Esophagus muscularis mucosa (tissue), 4 donors: ENCODE measurements around the gene ENOX1. TPM values are rescaled to one million over a fixed set of nuclear protein-coding genes. Genes with fewer than 3 reads are reported as not detected.

Source experiments
- DNase-seq: peaks from one replicate; pipeline ENCODE4 v3.0.0-alpha.2; 2017; ENCODE audit errors: extremely low spot score
- H3K27ac ChIP-seq, 4 donors: fragments of 200-600 bp; sonication (generic); replicated peaks in 1 of 4; 1 replicate in 3 of 4; 2 replicates in 1 of 4; pipeline ENCODE4 v1.5.1; 2016 to 2019; ENCODE audit warnings: mild to moderate bottlenecking in 1 of 4
- H3K27me3 ChIP-seq, 4 donors: fragments of 200-600 bp; sonication (generic); one replicate each; pipeline versions ENCODE4 v1.5.1 to v1.6.0; 2016 to 2019
- H3K36me3 ChIP-seq, 4 donors: fragments of 200-600 bp; sonication (generic); one replicate each; pipeline ENCODE4 v1.5.1; 2016 to 2019
- H3K4me1 ChIP-seq, 4 donors: fragments of 200-600 bp; sonication (generic); one replicate each; pipeline ENCODE4 v1.5.1; 2016 to 2019
- H3K4me3 ChIP-seq, 4 donors: fragments of 200-600 bp; sonication (generic); 1 replicate in 2 of 4; 2 replicates in 2 of 4; pipeline ENCODE4 v1.5.1; 2016 to 2019; ENCODE audit warnings: mild to moderate bottlenecking in 4 of 4, moderate library complexity in 1 of 4
- H3K9me3 ChIP-seq, 4 donors: fragments of 200-600 bp; sonication (generic); 1 replicate in 3 of 4; 2 replicates in 1 of 4; pipeline ENCODE4 v1.5.1; 2016 to 2019
- CTCF ChIP-seq, 3 experiments: fragments of 200-600 bp in 2 of 3; fragments of 450-650 bp in 1 of 3; sonication (generic) in 2 of 3; IDR thresholded peaks; one replicate each; pipeline ENCODE4 v1.5.1; 2017 to 2019; ENCODE audit warnings: antibody characterized with exemption in 3 of 3, mild to moderate bottlenecking in 2 of 3, moderate library complexity in 1 of 3
- EP300 ChIP-seq: sonication (generic); formaldehyde crosslinking; IDR thresholded peaks from one replicate; pipeline ENCODE4 v1.6.1; 2017; ENCODE audit warnings: antibody characterized with exemption
- POLR2A ChIP-seq: fragments of 450-650 bp; IDR thresholded peaks from one replicate; pipeline ENCODE4 v1.6.1; 2017; ENCODE audit warnings: antibody characterized with exemption, moderate library complexity, mild to moderate bottlenecking, low read depth
- POLR2AphosphoS5 ChIP-seq, 2 donors: sonication (generic); formaldehyde crosslinking; IDR thresholded peaks; one replicate each; pipeline ENCODE4 v1.6.1; 2017; ENCODE audit warnings: antibody characterized with exemption in 2 of 2
- WGBS: methylation state at CpG from one replicate; pipeline ENCODE4 v1.1.5; 2018; 5-methylcytosine and 5-hydroxymethylcytosine counted together
- intact Hi-C: fragments of 100-400 bp; cut with DNase I; formaldehyde crosslinking; loops from one replicate; pipeline ENCODE4 v1.15.1; 2023
- total RNA-seq, 4 donors: library from RNA; depleted of rRNA; stranded (reverse); fragments of >200 nt; gene quantifications; one replicate each; pipeline versions ENCODE4 v1.1.0 to v1.2.1, GENCODE V29; 2016

ENOX1 gene
- total RNA-seq, 4 donors from 2014 or later, result 9.3 to 14.1 (median 12.4) TPM

- Histone ChIP-seq H3K4me1 (peaks cover 28 to 60% (median 56%) of the 10 kb centered on the region in 4 donors), H3K36me3 (no peaks in the 10 kb centered on the region), H3K27me3 (peaks cover 0 to 4% (median 0%) of the 10 kb centered on the region in 4 donors), H3K27ac (peak overlapping the region; percentile 4 to 96 (median 91)), H3K9me3 (no peaks in the 10 kb centered on the region), H3K4me3 (no peak overlapping the region)
- no peak for TF ChIP-seq POLR2A
- TF ChIP-seq CTCF (IDR thresholded peaks at IDR 0.05), result peak in 1 of 3 experiments; percentile 5
- WGBS, result 72% methylated on average over 2 of the region's 2 CpGs
- intact Hi-C loops, result loop anchor here (10.0 kb wide), 1 partner anchor 519 kb away; no protein-coding TSS in a partner anchor
- no peak for DNase-seq
Observed at GRCh38 chr13:43783820-43784219, 3.0 kb downstream of the ENOX1 start.

DNA sequence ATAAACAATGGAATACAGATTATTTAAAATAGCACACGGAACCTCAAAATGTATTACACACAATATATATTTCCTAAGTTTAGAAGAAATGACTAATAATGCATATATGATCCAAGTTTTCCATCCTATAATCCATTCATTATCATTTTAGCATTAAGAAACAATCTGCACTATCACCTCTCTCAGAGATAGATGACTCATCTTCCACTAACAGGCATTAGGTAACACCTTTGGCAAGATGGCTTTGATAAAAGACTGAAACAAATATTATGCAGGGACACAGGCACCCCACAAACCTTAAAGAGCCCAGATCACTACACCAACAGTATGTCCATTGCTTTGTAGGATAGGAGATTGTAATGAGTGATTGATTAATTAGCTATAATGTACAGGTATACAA lies 4.1 kb downstream of the ENOX1 start:
- Histone ChIP-seq H3K36me3 (no peaks in the 10 kb centered on the region), H3K27me3 (peaks cover 0 to 4% (median 0%) of the 10 kb centered on the region in 4 donors), H3K4me1 (peaks cover 28 to 54% (median 49%) of the 10 kb centered on the region in 4 donors), H3K27ac (peak overlapping the region in 3 of 4 donors; percentile 50 to 96 (median 92)), H3K4me3 (no peak overlapping the region), H3K9me3 (no peaks in the 10 kb centered on the region)
- WGBS, result 72% methylated on average over 1 of the region's 1 CpG
- DNase-seq, result no peak
- TF ChIP-seq POLR2A (no peak), CTCF (IDR thresholded peaks at IDR 0.05) (no peak), EP300 (no peak), POLR2AphosphoS5 (IDR thresholded peaks at IDR 0.05) (no peak)
- intact Hi-C loops, result loop anchor here (10.0 kb wide), 1 partner anchor 518 kb away; no protein-coding TSS in a partner anchor

GRCh38 chr13:43780666-43781065 lies 6.1 kb downstream of the ENOX1 start:
- TF ChIP-seq POLR2AphosphoS5 (IDR thresholded peaks at IDR 0.05), result no peak
- no peak for TF ChIP-seq EP300
- TF ChIP-seq POLR2A, result no peak
- TF ChIP-seq CTCF (IDR thresholded peaks at IDR 0.05), result no peak
- H3K9me3 ChIP-seq, result no peaks in the 10 kb centered on the region
- intact Hi-C loops, result loop anchor here (10.0 kb wide), 1 partner anchor 516 kb away; no protein-coding TSS in a partner anchor

GRCh38 chr13:43776501-43777079 lies 10.2 kb downstream of the ENOX1 start:
- Histone ChIP-seq H3K36me3 (no peaks in the 10 kb centered on the region), H3K4me1 (peaks cover 0 to 3% (median under 1%) of the 10 kb centered on the region in 4 donors), H3K27me3 (no peaks in the 10 kb centered on the region), H3K4me3 (no peak overlapping the region), H3K9me3 (no peaks in the 10 kb centered on the region), H3K27ac (no peak overlapping the region)
- 89% methylated on average over 2 of the region's 2 CpGs for WGBS
- intact Hi-C loops, result no loop called here
- DNase-seq, result no peak
- TF ChIP-seq CTCF (IDR thresholded peaks at IDR 0.05), result no peak
- no peak for TF ChIP-seq POLR2AphosphoS5 (IDR thresholded peaks at IDR 0.05)
- TF ChIP-seq POLR2A, result no peak
- TF ChIP-seq EP300, result no peak

More at GRCh38 chr13:43780666-43781065, 6.1 kb downstream of the ENOX1 start:
- no peaks in the 10 kb centered on the region for H3K27me3 ChIP-seq
- H3K4me3 ChIP-seq, result no peak overlapping the region
- no peaks in the 10 kb centered on the region for H3K36me3 ChIP-seq
- peaks cover 19 to 34% (median 32%) of the 10 kb centered on the region in 4 donors for H3K4me1 ChIP-seq
- DNase-seq, result no peak
- no peak overlapping the region for H3K27ac ChIP-seq

GRCh38 chr13:43776006-43776405 lies 10.8 kb downstream of the ENOX1 start:
- H3K4me1 ChIP-seq, result peaks cover 0 to 7% (median 6%) of the 10 kb centered on the region in 4 donors
- no peak overlapping the region for H3K27ac ChIP-seq
- H3K27me3 ChIP-seq, result no peaks in the 10 kb centered on the region
- no peaks in the 10 kb centered on the region for H3K9me3 ChIP-seq
- WGBS, result 87% methylated on average over 2 of the region's 2 CpGs
- intact Hi-C loops, result no loop called here
- H3K36me3 ChIP-seq, result no peaks in the 10 kb centered on the region
- TF ChIP-seq POLR2AphosphoS5 (IDR thresholded peaks at IDR 0.05) (no peak), CTCF (IDR thresholded peaks at IDR 0.05) (no peak), POLR2A (no peak), EP300 (no peak)
- DNase-seq, result no peak
- H3K4me3 ChIP-seq, result no peak overlapping the region
